A549 (cell line): Measurements from ENCODE around the gene HPN. TPM values are rescaled to one million over a fixed set of nuclear protein-coding genes. Genes with fewer than 3 reads are reported as not detected.

Experiments
- ATAC-seq, 2 experiments: fragments of 200-7000 bp in 1 of 2; fragments of >200 bp in 1 of 2; cut with Nextera tagmentation in 1 of 2; cut with Tn5 transposase in 1 of 2; 3 replicates each; pipeline versions ENCODE4 v1.8.0 to v1.9.1; 2018 to 2020; ENCODE audit warnings: mild to moderate bottlenecking in 1 of 2, moderate library complexity in 1 of 2
- CTCF ChIA-PET: fragments of 300-600 bp; sonication (Branson Sonifier 250); formaldehyde crosslinking; extraction: SDS; loops from one replicate; lab custom pipeline; 2021; ENCODE audit warnings: antibody characterized with exemption, inconsistent platforms; lab: Yijun Ruan, JAX
- POLR2A ChIA-PET: fragments of 350-600 bp; formaldehyde crosslinking; extraction: SDS; loops from one replicate; lab custom pipeline; 2021; ENCODE audit warnings: antibody characterized with exemption, inconsistent platforms; lab: Yijun Ruan, JAX
- DNase-seq, 2 experiments: peaks; one replicate each; pipeline versions ENCODE4 v3.0.0 to v3.0.0-alpha.2; 2011 to 2016; ENCODE audit warnings: low read depth in 1 of 2, low spot score in 1 of 2
- FAIRE-seq: peaks from 2 replicates; lab custom pipeline; 2011; peaks lifted over from hg19 to GRCh38; lab: Jason Lieb, UNC
- H3K27ac ChIP-seq, 2 experiments: fragments of >200 bp; sonication (Bioruptor Twin); formaldehyde crosslinking; 3 replicates each; pipeline ENCODE4 v1.5.1; 2016 to 2017
- H3K4me1 ChIP-seq: fragments of >200 bp; sonication (Bioruptor Twin); formaldehyde crosslinking; 3 replicates; pipeline ENCODE4 v1.6.1; 2016
- H3K4me2 ChIP-seq: fragments of >200 bp; sonication (Bioruptor Twin); formaldehyde crosslinking; 3 replicates; pipeline ENCODE4 v1.6.1; 2016
- H3K4me3 ChIP-seq: fragments of >200 bp; sonication (Bioruptor Twin); formaldehyde crosslinking; 3 replicates; pipeline ENCODE4 v1.5.1; 2016
- H3K9me3 ChIP-seq: fragments of >200 bp; sonication (Bioruptor Twin); formaldehyde crosslinking; 3 replicates; pipeline ENCODE4 v1.6.1; 2016
- CEBPB ChIP-seq, 2 experiments: fragments of >200 bp in 1 of 2; sonication (Bioruptor Twin) in 1 of 2; formaldehyde crosslinking in 1 of 2; IDR thresholded peaks; 2 replicates each; pipeline ENCODE4 v1.6.1; 2012 to 2016
- CHD2 ChIP-seq: fragments of 150-350 bp; IDR thresholded peaks from 2 replicates; pipeline ENCODE4 v1.6.1; 2014; ENCODE audit warnings: low read length; ENCODE audit not compliant: partially characterized antibody
- ESRRA ChIP-seq: fragments of 150-350 bp; IDR thresholded peaks from 2 replicates; pipeline ENCODE4 v1.6.1; 2014; ENCODE audit warnings: mild to moderate bottlenecking, low read length, borderline replicate concordance
- FOSL2 ChIP-seq, 2 experiments: fragments of 450-650 bp in 1 of 2; fragments of >200 bp in 1 of 2; sonication (Bioruptor Twin) in 1 of 2; formaldehyde crosslinking; IDR thresholded peaks; 2 replicates each; pipeline versions ENCODE4 v1.5.0 to v1.6.1; 2016 to 2020; ENCODE audit warnings: mild to moderate bottlenecking in 1 of 2, moderate library complexity in 1 of 2
- FOXS1 ChIP-seq: fragments of 250-450 bp; sonication (Bioruptor Pico); IDR thresholded peaks from 2 replicates; pipeline ENCODE4 v1.5.0; 2020; ENCODE audit warnings: mild to moderate bottlenecking, moderate library complexity
- HEYL ChIP-seq: fragments of 250-450 bp; sonication (Bioruptor Pico); IDR thresholded peaks from 2 replicates; pipeline ENCODE4 v1.8.0; 2021; ENCODE audit warnings: mild to moderate bottlenecking, moderate library complexity
- HOXB13 ChIP-seq: fragments of 250-450 bp; sonication (Bioruptor Pico); IDR thresholded peaks from 2 replicates; pipeline ENCODE4 v1.5.0; 2020; ENCODE audit warnings: low read depth, mild to moderate bottlenecking, moderate library complexity
- JUNB ChIP-seq: fragments of >200 bp; sonication (Bioruptor Twin); formaldehyde crosslinking; IDR thresholded peaks from 2 replicates; pipeline ENCODE4 v1.6.1; 2016
- MAFK ChIP-seq: fragments of 450-650 bp; IDR thresholded peaks from 2 replicates; pipeline ENCODE4 v1.6.1; 2014; ENCODE audit not compliant: partially characterized antibody
- POLR2A ChIP-seq: IDR thresholded peaks from 2 replicates; pipeline ENCODE4 v1.6.1; 2012; ENCODE audit warnings: mild to moderate bottlenecking, low read length
- RARB ChIP-seq: fragments of 250-450 bp; sonication (Bioruptor Pico); IDR thresholded peaks from 2 replicates; pipeline ENCODE4 v1.8.0; 2021; ENCODE audit warnings: mild to moderate bottlenecking, moderate library complexity
- RFX5 ChIP-seq: fragments of 450-650 bp; IDR thresholded peaks from 2 replicates; pipeline ENCODE4 v1.7.1; 2014; ENCODE audit warnings: antibody characterized with exemption, mild to moderate bottlenecking, moderate library complexity
- ZFP36 ChIP-seq: fragments of 450-650 bp; IDR thresholded peaks from 2 replicates; pipeline ENCODE4 v1.6.1; 2014; ENCODE audit warnings: borderline replicate concordance; ENCODE audit not compliant: partially characterized antibody
- ZNF302 ChIP-seq: fragments of 250-450 bp; sonication (Bioruptor Pico); IDR thresholded peaks from 2 replicates; pipeline ENCODE4 v1.9.0; 2021; ENCODE audit warnings: inconsistent platforms, mild to moderate bottlenecking, moderate library complexity
- WGBS: methylation state at CpG from one replicate; pipeline ENCODE4 v1.1.6; 2017; ENCODE audit errors: missing lambda C conversion rate; 5-methylcytosine and 5-hydroxymethylcytosine counted together
- polyA plus RNA-seq, 4 experiments: library from polyadenylated mRNA; depleted of rRNA in 3 of 4; stranded (reverse); fragments of >200 nt; fragmentation: RNase III in 1 of 4; extraction: RNeasy Plus Mini Kit Qiagen cat#74134 plus additional on column Dnase treatment in 1 of 4; gene quantifications; 2 replicates in 3 of 4; 3 replicates in 1 of 4; pipeline ENCODE4 v1.2.3, GENCODE V29; 2011 to 2017
- TF ChIP-seq, protein P1 (sequence below): IDR thresholded peaks from 2 replicates; pipeline ENCODE4 v1.6.1; 2012
- TF ChIP-seq, protein P2 (sequence below): fragments of >200 bp; sonication (Bioruptor Twin); formaldehyde crosslinking; IDR thresholded peaks from 2 replicates; pipeline ENCODE4 v1.6.1; 2016
- TF ChIP-seq, protein P3 (sequence below): fragments of 150-350 bp; IDR thresholded peaks from 2 replicates; pipeline ENCODE4 v1.6.1; 2014; ENCODE audit warnings: low read depth, mild to moderate bottlenecking, low read length

Gene HPN
- polyA plus RNA-seq, 2 of the 4 experiments (the other 2 are of a cell fraction) = 0.06 to 0.08 TPM

- ChIA-PET CTCF (interaction anchor here (0.7 to 14.6 kb wide), 10 partner anchors 9 to 104 kb away, joined by 3 to 182 read pairs (median 6); no protein-coding TSS in a partner anchor), POLR2A (interaction anchor here (0.6 to 1.0 kb wide), 2 partner anchors 35 to 39 kb away, joined by 3 to 4 read pairs; no protein-coding TSS in a partner anchor)
- Histone ChIP-seq H3K4me3 (no peak overlapping the region), H3K4me1 (peaks cover 21% of the 10 kb centered on the region), H3K9me3 (no peaks in the 10 kb centered on the region), H3K27ac (no peak overlapping the region), H3K4me2 (no peak overlapping the region)
- ATAC-seq (no peak), FAIRE-seq (no peak), DNase-seq (no peak)
- peak; percentile 63 for TF ChIP-seq ZFP36
- TF ChIP-seq HEYL (CRISPR knock-in tag) = no peak
- TF ChIP-seq RARB (CRISPR knock-in tag) = no peak
- WGBS = 89% methylated on average over 13 of the region's 13 CpGs
Observed at GRCh38 chr19:35037716-35038622, 3.6 kb upstream of the HPN start.

- peak in 1 of 2 experiments; percentile 2; a peak in 1 of 6 replicates for ATAC-seq
- CTCF ChIA-PET = interaction anchor here (0.7 to 14.6 kb wide), 8 partner anchors 8 to 97 kb away, joined by 3 to 182 read pairs (median 6); no protein-coding TSS in a partner anchor
- Histone ChIP-seq H3K4me3 (no peak overlapping the region), H3K9me3 (no peaks in the 10 kb centered on the region), H3K4me1 (peaks cover 21% of the 10 kb centered on the region), H3K27ac (no peak overlapping the region), H3K4me2 (no peak overlapping the region)
- WGBS = 81% methylated on average over 17 of the region's 17 CpGs
- TF ChIP-seq RFX5 (no peak), CEBPB (IDR thresholded peaks at IDR 0.05) (peak; percentile 25 to 55; a peak in 3 of 4 replicates), ZNF302 (no peak)
- TF ChIP-seq, protein P1, sequence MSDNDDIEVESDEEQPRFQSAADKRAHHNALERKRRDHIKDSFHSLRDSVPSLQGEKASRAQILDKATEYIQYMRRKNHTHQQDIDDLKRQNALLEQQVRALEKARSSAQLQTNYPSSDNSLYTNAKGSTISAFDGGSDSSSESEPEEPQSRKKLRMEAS = no peak
- TF ChIP-seq, protein P2, sequence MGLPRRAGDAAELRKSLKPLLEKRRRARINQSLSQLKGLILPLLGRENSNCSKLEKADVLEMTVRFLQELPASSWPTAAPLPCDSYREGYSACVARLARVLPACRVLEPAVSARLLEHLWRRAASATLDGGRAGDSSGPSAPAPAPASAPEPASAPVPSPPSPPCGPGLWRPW = no peak
- POLR2A ChIA-PET = interaction anchor here (1.0 kb wide), 1 partner anchor 40 kb away, joined by 3 read pairs; no protein-coding TSS in a partner anchor
- no peak for DNase-seq
- peak; percentile 32 for FAIRE-seq
Observed at GRCh38 chr19:35038623-35039512, 2.7 kb upstream of the HPN start.

GRCh38 chr19:35039881-35040825 is 1.4 kb upstream of the HPN start:
- H3K4me1 ChIP-seq = peaks cover 21% of the 10 kb centered on the region
- TF ChIP-seq MAFK = no peak
- no peak for TF ChIP-seq FOSL2 (IDR thresholded peaks at IDR 0.05)
- TF ChIP-seq FOSL2 (CRISPR knock-in tag; IDR thresholded peaks at IDR 0.05) = no peak
- TF ChIP-seq ESRRA = no peak
- TF ChIP-seq FOXS1 = no peak
- TF ChIP-seq, protein P3, sequence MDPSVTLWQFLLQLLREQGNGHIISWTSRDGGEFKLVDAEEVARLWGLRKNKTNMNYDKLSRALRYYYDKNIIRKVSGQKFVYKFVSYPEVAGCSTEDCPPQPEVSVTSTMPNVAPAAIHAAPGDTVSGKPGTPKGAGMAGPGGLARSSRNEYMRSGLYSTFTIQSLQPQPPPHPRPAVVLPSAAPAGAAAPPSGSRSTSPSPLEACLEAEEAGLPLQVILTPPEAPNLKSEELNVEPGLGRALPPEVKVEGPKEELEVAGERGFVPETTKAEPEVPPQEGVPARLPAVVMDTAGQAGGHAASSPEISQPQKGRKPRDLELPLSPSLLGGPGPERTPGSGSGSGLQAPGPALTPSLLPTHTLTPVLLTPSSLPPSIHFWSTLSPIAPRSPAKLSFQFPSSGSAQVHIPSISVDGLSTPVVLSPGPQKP = no peak
- no peak for TF ChIP-seq RARB (CRISPR knock-in tag)
- no peak for TF ChIP-seq ZFP36
- TF ChIP-seq CHD2 = no peak
- no peak for TF ChIP-seq HOXB13 (CRISPR knock-in tag)
- no peak for TF ChIP-seq POLR2A
- no peak for TF ChIP-seq JUNB
- no peak for TF ChIP-seq CEBPB (IDR thresholded peaks at IDR 0.05)
- no peak for FAIRE-seq
- peak in 1 of 2 experiments; percentile 2; a peak in 1 of 6 replicates for ATAC-seq
- ChIA-PET CTCF (interaction anchor here (3.6 kb wide), 1 partner anchor 67 kb away, joined by 27 read pairs; no protein-coding TSS in a partner anchor), POLR2A (no interaction called here)
- no peaks in the 10 kb centered on the region for H3K9me3 ChIP-seq
- no peak overlapping the region for H3K27ac ChIP-seq
- DNase-seq = no peak
- no peak overlapping the region for H3K4me3 ChIP-seq
- WGBS = 92% methylated on average over 39 of the region's 39 CpGs
- no peak overlapping the region for H3K4me2 ChIP-seq
